OCI-LY7 (cell line): ENCODE measurements around the gene FLT3. TPM values are rescaled to one million over a fixed set of nuclear protein-coding genes. Genes with fewer than 3 reads are reported as not detected.

Experiments
- BruUV-seq: library from RNA; stranded (reverse); fragments of 400-500 nt; replicated peaks from 2 replicates; lab custom pipeline; 2021; lab: Mats Ljungman, UMichigan
- CTCF ChIA-PET: fragments of 300-600 bp; sonication (Branson Sonifier 250); formaldehyde crosslinking; loops from one replicate; lab custom pipeline; 2022; ENCODE audit warnings: antibody characterized with exemption; ENCODE audit not compliant: unreplicated experiment; lab: Charles Lee
- POLR2A ChIA-PET: fragments of 300-600 bp; sonication (Branson Sonifier 250); formaldehyde crosslinking; loops from one replicate; lab custom pipeline; 2022; ENCODE audit warnings: antibody characterized with exemption; lab: Charles Lee
- DNase-seq: peaks from one replicate; pipeline ENCODE4 v3.0.0-alpha.2; 2015; ENCODE audit warnings: low spot score
- H2AFZ ChIP-seq: fragments of 200-600 bp; sonication (generic), shearing (Covaris generic); 2 replicates; pipeline ENCODE4 v1.6.1; 2014; ENCODE audit warnings: mild to moderate bottlenecking, antibody characterized with exemption, low read length, moderate library complexity
- H3K27ac ChIP-seq: fragments of 200-600 bp; sonication (generic); 2 replicates; pipeline ENCODE4 v1.5.1; 2014; ENCODE audit warnings: mixed run types, low read depth, mild to moderate bottlenecking, moderate library complexity, low read length, inconsistent platforms; ENCODE audit not compliant: poor library complexity, severe bottlenecking
- H3K36me3 ChIP-seq: fragments of 200-600 bp; sonication (generic); 2 replicates; pipeline ENCODE4 v1.6.1; 2014; ENCODE audit warnings: mild to moderate bottlenecking, antibody characterized with exemption, low read length, moderate library complexity, mixed read lengths; ENCODE audit not compliant: insufficient read depth
- H3K4me1 ChIP-seq: fragments of 200-600 bp; sonication (generic); 2 replicates; pipeline ENCODE4 v1.5.1; 2014; ENCODE audit warnings: mild to moderate bottlenecking, low read length; ENCODE audit not compliant: insufficient read depth, poor library complexity, severe bottlenecking
- H3K4me2 ChIP-seq: fragments of 200-600 bp; sonication (generic); 2 replicates; pipeline ENCODE4 v1.6.1; 2014; ENCODE audit warnings: mild to moderate bottlenecking, low read length
- H3K4me3 ChIP-seq: fragments of 200-600 bp; sonication (generic); 2 replicates; pipeline ENCODE4 v1.5.1; 2014; ENCODE audit warnings: mild to moderate bottlenecking, low read depth, low read length; ENCODE audit not compliant: poor library complexity, severe bottlenecking
- H3K79me2 ChIP-seq: fragments of 200-600 bp; sonication (generic); 2 replicates; pipeline ENCODE4 v1.6.1; 2016; ENCODE audit warnings: low read depth, mild to moderate bottlenecking, low read length, moderate library complexity, mixed read lengths; ENCODE audit not compliant: insufficient read depth
- H3K9me2 ChIP-seq: fragments of 200-600 bp; sonication (generic); 2 replicates; pipeline ENCODE4 v1.6.1; 2016; ENCODE audit warnings: mild to moderate bottlenecking, low read length, mixed read lengths; ENCODE audit not compliant: insufficient read depth
- H3K9me3 ChIP-seq: fragments of 200-600 bp; sonication (generic); 2 replicates; pipeline ENCODE4 v1.6.1; 2014; ENCODE audit warnings: mild to moderate bottlenecking, mixed run types, low read length, mixed read lengths
- H4K20me1 ChIP-seq: fragments of 200-600 bp; sonication (generic); 2 replicates; pipeline ENCODE4 v1.6.1; 2014; ENCODE audit warnings: mild to moderate bottlenecking, antibody characterized with exemption, low read length, moderate library complexity, mixed read lengths; ENCODE audit not compliant: insufficient read depth
- EZH2phosphoT487 ChIP-seq: fragments of 200-600 bp; sonication (generic); IDR thresholded peaks from 2 replicates; pipeline ENCODE4 v1.6.1; 2018; ENCODE audit warnings: low read depth, borderline replicate concordance, mild to moderate bottlenecking, mixed run types, antibody characterized with exemption, low read length, moderate library complexity, mixed read lengths
- intact Hi-C: fragments of 100-400 bp; cut with micrococcal nuclease; formaldehyde crosslinking; loops from one replicate; pipeline ENCODE4 v1.10.0; 2022; ENCODE audit not compliant: unreplicated experiment
- total RNA-seq, 2 experiments: library from RNA; depleted of rRNA in 1 of 2; stranded (reverse); fragments of >200 nt in 1 of 2; shearing (Covaris generic) in 1 of 2; gene quantifications; 2 replicates each; pipeline ENCODE4 v1.2.3, GENCODE V29; 2014 to 2022
- TF ChIP-seq, protein P1 (sequence below): fragments of 200-600 bp; sonication (generic); conservative IDR thresholded peaks from 2 replicates; pipeline ENCODE4 v1.5.1; 2014; ENCODE audit warnings: mild to moderate bottlenecking, antibody characterized with exemption, low read length, moderate library complexity, mixed read lengths

FLT3 gene
- total RNA-seq, 2 experiments from 2014 or later, result not detected

DNA sequence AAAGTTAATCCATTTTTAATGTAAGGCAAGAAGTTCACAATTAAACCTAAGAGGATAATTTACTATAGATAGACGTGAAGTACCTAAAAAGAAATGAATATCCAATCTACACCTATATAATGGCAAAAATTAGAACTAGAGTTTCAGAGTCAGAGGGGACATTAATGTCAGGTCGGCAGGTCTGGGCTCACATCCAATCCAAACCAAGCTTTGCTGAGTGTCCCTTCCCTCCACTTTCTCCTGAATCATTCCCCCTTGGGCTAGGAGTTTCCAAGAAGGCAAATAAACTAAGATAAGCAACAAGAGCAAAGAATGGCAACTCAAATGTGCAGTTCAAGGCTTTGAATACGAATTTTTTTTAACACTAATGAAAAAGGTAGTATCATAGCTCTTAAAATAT, 2.9 kb downstream of the FLT3 start:
- DNase-seq, result no peak
- H3K9me3 ChIP-seq, result no peaks in the 10 kb centered on the region
- no peak overlapping the region for H3K4me2 ChIP-seq
- H4K20me1 ChIP-seq, result no peaks in the 10 kb centered on the region
- H3K4me3 ChIP-seq, result no peak overlapping the region
- H3K4me1 ChIP-seq, result no peaks in the 10 kb centered on the region
- no peaks in the 10 kb centered on the region for H3K9me2 ChIP-seq
- BruUV-seq, result no TSS peak
- H2AFZ ChIP-seq, result no peak overlapping the region
- H3K79me2 ChIP-seq, result no peaks in the 10 kb centered on the region
- H3K36me3 ChIP-seq, result no peaks in the 10 kb centered on the region
- POLR2A ChIA-PET, result no interaction called here
- CTCF ChIA-PET, result no interaction called here
- intact Hi-C loops, result no loop called here
- H3K27ac ChIP-seq, result no peak overlapping the region
- TF ChIP-seq, protein P1, sequence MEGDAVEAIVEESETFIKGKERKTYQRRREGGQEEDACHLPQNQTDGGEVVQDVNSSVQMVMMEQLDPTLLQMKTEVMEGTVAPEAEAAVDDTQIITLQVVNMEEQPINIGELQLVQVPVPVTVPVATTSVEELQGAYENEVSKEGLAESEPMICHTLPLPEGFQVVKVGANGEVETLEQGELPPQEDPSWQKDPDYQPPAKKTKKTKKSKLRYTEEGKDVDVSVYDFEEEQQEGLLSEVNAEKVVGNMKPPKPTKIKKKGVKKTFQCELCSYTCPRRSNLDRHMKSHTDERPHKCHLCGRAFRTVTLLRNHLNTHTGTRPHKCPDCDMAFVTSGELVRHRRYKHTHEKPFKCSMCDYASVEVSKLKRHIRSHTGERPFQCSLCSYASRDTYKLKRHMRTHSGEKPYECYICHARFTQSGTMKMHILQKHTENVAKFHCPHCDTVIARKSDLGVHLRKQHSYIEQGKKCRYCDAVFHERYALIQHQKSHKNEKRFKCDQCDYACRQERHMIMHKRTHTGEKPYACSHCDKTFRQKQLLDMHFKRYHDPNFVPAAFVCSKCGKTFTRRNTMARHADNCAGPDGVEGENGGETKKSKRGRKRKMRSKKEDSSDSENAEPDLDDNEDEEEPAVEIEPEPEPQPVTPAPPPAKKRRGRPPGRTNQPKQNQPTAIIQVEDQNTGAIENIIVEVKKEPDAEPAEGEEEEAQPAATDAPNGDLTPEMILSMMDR, result no peak
- TF ChIP-seq EZH2phosphoT487, result no peak

DNA sequence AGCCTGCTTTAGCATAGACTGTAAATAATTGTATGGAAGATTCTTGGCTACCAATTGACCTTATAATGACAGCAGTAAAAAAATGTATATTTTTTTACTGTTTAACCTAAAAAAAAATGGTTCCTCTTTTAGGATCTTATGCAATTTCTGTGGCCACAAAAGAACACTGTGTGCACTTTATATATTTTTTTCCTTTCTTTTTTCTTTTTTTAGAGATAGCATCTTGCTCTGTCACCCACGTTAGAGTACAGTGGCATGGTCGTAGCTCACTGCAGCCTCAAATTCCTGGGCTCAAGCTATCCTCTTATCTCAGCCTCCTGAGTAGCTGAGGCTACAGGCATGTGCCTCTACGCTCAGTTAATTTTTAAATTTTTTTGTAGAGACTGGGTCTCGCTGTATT, 6.1 kb downstream of the FLT3 start:
- Histone ChIP-seq H2AFZ (no peak overlapping the region), H3K4me3 (no peak overlapping the region), H4K20me1 (no peaks in the 10 kb centered on the region), H3K27ac (no peak overlapping the region), H3K36me3 (no peaks in the 10 kb centered on the region), H3K79me2 (no peaks in the 10 kb centered on the region), H3K4me2 (no peak overlapping the region), H3K9me3 (no peaks in the 10 kb centered on the region), H3K4me1 (no peaks in the 10 kb centered on the region), H3K9me2 (no peaks in the 10 kb centered on the region)
- intact Hi-C loops, result no loop called here
- no peak for DNase-seq
- ChIA-PET CTCF (no interaction called here), POLR2A (no interaction called here)
- no TSS peak for BruUV-seq
- TF ChIP-seq, protein P1, result no peak
- no peak for TF ChIP-seq EZH2phosphoT487

DNA sequence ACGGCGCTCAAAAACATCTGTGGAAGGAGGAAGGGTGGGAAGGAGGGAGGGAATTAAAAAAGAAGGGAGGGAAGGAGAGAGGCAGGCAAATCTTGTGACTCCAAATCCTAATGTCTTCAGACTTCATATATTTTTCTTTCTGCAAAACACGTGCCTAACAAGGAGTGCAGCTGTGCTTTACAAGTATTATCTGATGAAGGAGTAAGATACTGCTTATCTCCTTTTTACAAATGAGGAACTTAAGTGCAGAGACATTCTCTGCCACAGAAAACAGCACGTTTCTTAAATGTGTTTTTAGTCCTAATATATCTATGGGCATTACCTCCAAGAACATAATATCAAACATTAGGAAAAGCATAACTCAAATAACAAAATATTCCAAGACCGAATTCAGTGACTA, 6.5 kb downstream of the FLT3 start:
- ChIA-PET POLR2A (no interaction called here), CTCF (no interaction called here)
- no peak overlapping the region for H3K4me3 ChIP-seq
- no peak overlapping the region for H2AFZ ChIP-seq
- intact Hi-C loops, result no loop called here
- H3K9me3 ChIP-seq, result no peaks in the 10 kb centered on the region
- H3K36me3 ChIP-seq, result no peaks in the 10 kb centered on the region
- no peaks in the 10 kb centered on the region for H3K4me1 ChIP-seq
- TF ChIP-seq, protein P1, result no peak
- no peak for TF ChIP-seq EZH2phosphoT487
- no peak for DNase-seq
- no peaks in the 10 kb centered on the region for H3K9me2 ChIP-seq
- BruUV-seq, result no TSS peak
- H4K20me1 ChIP-seq, result no peaks in the 10 kb centered on the region
- no peak overlapping the region for H3K4me2 ChIP-seq
- no peak overlapping the region for H3K27ac ChIP-seq
- no peaks in the 10 kb centered on the region for H3K79me2 ChIP-seq
